Natural killer cell (primary cell): Measurements from ENCODE around the gene TMEM89. TPM values are rescaled to one million over a fixed set of nuclear protein-coding genes. Genes with fewer than 3 reads are reported as not detected.

Experiments used
- ATAC-seq, 3 donors: fragments of 150-1000 bp in 2 of 3; fragments of 200-7000 bp in 1 of 3; cut with Tn5 transposase; 1 replicate in 1 of 3; 2 replicates in 2 of 3; pipeline ENCODE4 v1.10.0; 2021; ENCODE audit warnings: mild to moderate bottlenecking in 2 of 3, moderate library complexity in 2 of 3
- DNase-seq, 2 donors: peaks; one replicate each; pipeline versions ENCODE4 v3.0.0 to v3.0.0-alpha.2; 2013 to 2021; ENCODE audit warnings: mixed read lengths in 1 of 2
- H3K27ac ChIP-seq: one replicate; pipeline ENCODE4 v1.5.1; 2013; ENCODE audit warnings: mild to moderate bottlenecking, low read length
- H3K27me3 ChIP-seq: one replicate; pipeline ENCODE4 v1.6.1; 2013; ENCODE audit warnings: low read length; ENCODE audit not compliant: control insufficient read depth, insufficient read depth
- H3K36me3 ChIP-seq: one replicate; pipeline ENCODE4 v1.6.1; 2013; ENCODE audit warnings: low read length; ENCODE audit not compliant: control insufficient read depth, insufficient read depth
- H3K4me1 ChIP-seq: one replicate; pipeline ENCODE4 v1.6.1; 2013; ENCODE audit warnings: low read length; ENCODE audit not compliant: control insufficient read depth, insufficient read depth
- H3K4me3 ChIP-seq: one replicate; pipeline ENCODE4 v1.5.1; 2013; ENCODE audit warnings: low read length
- H3K9me3 ChIP-seq: one replicate; pipeline ENCODE4 v1.6.1; 2013; ENCODE audit warnings: low read length; ENCODE audit not compliant: control insufficient read depth, insufficient read depth
- H3K27ac Mint-ChIP-seq, 2 donors: one replicate each; pipeline ENCODE4 v1.8.0; 2022; ENCODE audit warnings: mild to moderate bottlenecking in 2 of 2, mixed read lengths in 2 of 2, moderate library complexity in 1 of 2
- H3K27me3 Mint-ChIP-seq, 2 donors: one replicate each; pipeline ENCODE4 v1.8.0; 2022; ENCODE audit warnings: low read depth in 2 of 2, mixed read lengths in 2 of 2
- H3K36me3 Mint-ChIP-seq: one replicate; pipeline ENCODE4 v1.8.0; 2022; ENCODE audit warnings: mixed read lengths
- H3K4me1 Mint-ChIP-seq, 2 donors: one replicate each; pipeline ENCODE4 v1.8.0; 2022; ENCODE audit warnings: mixed read lengths in 2 of 2
- H3K4me3 Mint-ChIP-seq: one replicate; pipeline ENCODE4 v1.8.0; 2022; ENCODE audit warnings: mild to moderate bottlenecking, moderate library complexity, mixed read lengths
- H3K9me3 Mint-ChIP-seq, 2 donors: one replicate each; pipeline ENCODE4 v1.8.0; 2022; ENCODE audit warnings: mixed read lengths in 2 of 2
- CTCF ChIP-seq: fragments of 200-600 bp; IDR thresholded peaks from one replicate; pipeline ENCODE4 v1.8.0; 2022; ENCODE audit warnings: antibody characterized with exemption
- whole genome bisulfite sequencing: methylation state at CpG from one replicate; pipeline ENCODE4 v1.1.7; 2013; ENCODE audit warnings: missing lambda C conversion rate; ENCODE audit not compliant: insufficient coverage; 5-methylcytosine and 5-hydroxymethylcytosine counted together
- intact Hi-C: fragments of 100-400 bp; cut with micrococcal nuclease; formaldehyde crosslinking; loops from one replicate; pipeline ENCODE4 v1.14.2; 2022
- total RNA-seq, 4 donors: library from RNA; stranded (reverse); fragments of 120-200 nt in 1 of 4; gene quantifications; one replicate each; pipeline versions ENCODE4 v1.2.3 to v1.2.4, GENCODE V29; 2013 to 2022

TMEM89 gene
- total RNA-seq, 3 donors from 2014 or later (not counting 1 experiment from before 2014, with no cell fraction given) = not detected

- no peak for TF ChIP-seq CTCF
- Histone ChIP-seq H3K4me1 (peaks cover 23% of the 10 kb centered on the region), H3K36me3 (peaks cover 4% of the 10 kb centered on the region), H3K27me3 (no peaks in the 10 kb centered on the region), H3K4me3 (no peak overlapping the region), H3K27ac (no peak overlapping the region), H3K9me3 (no peaks in the 10 kb centered on the region)
- H3K27ac Mint-ChIP-seq = no peak overlapping the region
- intact Hi-C loops = no loop called here
- peak overlapping the region; percentile 93 for H3K4me3 Mint-ChIP-seq
- H3K4me1 Mint-ChIP-seq = peaks cover 0 to 27% of the 10 kb centered on the region in 2 donors
- no peak for DNase-seq
- H3K9me3 Mint-ChIP-seq = no peaks in the 10 kb centered on the region
- WGBS = 100% methylated on average over 2 of the region's 2 CpGs
- ATAC-seq = no peak
- H3K36me3 Mint-ChIP-seq = no peaks in the 10 kb centered on the region
- H3K27me3 Mint-ChIP-seq = no peaks in the 10 kb centered on the region
Measured at GRCh38 chr3:48633743-48634142, 12.2 kb upstream of the TMEM89 start.

- Mint-ChIP-seq H3K27me3 (no peaks in the 10 kb centered on the region), H3K9me3 (no peaks in the 10 kb centered on the region), H3K27ac (no peak overlapping the region), H3K36me3 (no peaks in the 10 kb centered on the region), H3K4me1 (peaks cover 0 to 27% of the 10 kb centered on the region in 2 donors), H3K4me3 (no peak overlapping the region)
- ATAC-seq = no peak
- Histone ChIP-seq H3K27ac (no peak overlapping the region), H3K27me3 (no peaks in the 10 kb centered on the region), H3K4me3 (no peak overlapping the region), H3K36me3 (peaks cover 4% of the 10 kb centered on the region), H3K9me3 (no peaks in the 10 kb centered on the region), H3K4me1 (peaks cover 23% of the 10 kb centered on the region)
- intact Hi-C loops = no loop called here
- TF ChIP-seq CTCF = no peak
- WGBS = 97% methylated on average over 15 of the region's 15 CpGs
- no peak for DNase-seq
Measured at GRCh38 chr3:48633256-48633655, 11.7 kb upstream of the TMEM89 start.

GRCh38 chr3:48631516-48632448 is 10.2 kb upstream of the TMEM89 start:
- ATAC-seq (no peak), DNase-seq (no peak)
- Histone ChIP-seq H3K27ac (no peak overlapping the region), H3K4me1 (peaks cover 23% of the 10 kb centered on the region), H3K4me3 (no peak overlapping the region), H3K36me3 (peaks cover 6% of the 10 kb centered on the region), H3K9me3 (no peaks in the 10 kb centered on the region), H3K27me3 (no peaks in the 10 kb centered on the region)
- TF ChIP-seq CTCF = no peak
- Mint-ChIP-seq H3K9me3 (no peaks in the 10 kb centered on the region), H3K27me3 (no peaks in the 10 kb centered on the region), H3K4me1 (peaks cover 0 to 27% of the 10 kb centered on the region in 2 donors), H3K27ac (no peak overlapping the region), H3K36me3 (no peaks in the 10 kb centered on the region), H3K4me3 (peak overlapping the region; percentile 31)
- intact Hi-C loops = no loop called here
- WGBS = 89% methylated on average over 22 of the region's 22 CpGs
